Measurements from ENCODE around the gene ACTRT2. TPM values are rescaled to one million over a fixed set of nuclear protein-coding genes. Genes with fewer than 3 reads are reported as not detected.

Gene ACTRT2
- total and polyA plus RNA-seq, 3 donors from 2014 or later: 64.2 to 183 (median 143) TPM

GRCh38 chr1:2983706-2984398, 37.4 kb upstream of the ACTRT2 start:
- H3K4me1 ChIP-seq: peaks cover 6% of the 10 kb centered on the region
- H3K27me3 ChIP-seq: no peaks in the 10 kb centered on the region
- H3K36me3 ChIP-seq (ENCODE audit: low read depth, missing control alignments): no peaks in the 10 kb centered on the region
- WGBS, 2 donors: 62 to 73% methylated on average over 8 to 21 of the region's 21 CpGs
- no peak for DNase-seq
- H3K4me3 ChIP-seq: no peak overlapping the region
- H3K27ac ChIP-seq: no peak overlapping the region
- H3K9me3 ChIP-seq: no peaks in the 10 kb centered on the region
- intact Hi-C loops (cut with DNase I; ENCODE audit: low total_unique reads): no loop called here
- TF ChIP-seq POLR2A (IDR thresholded peaks at IDR 0.05): no peak
- TF ChIP-seq, protein P1, sequence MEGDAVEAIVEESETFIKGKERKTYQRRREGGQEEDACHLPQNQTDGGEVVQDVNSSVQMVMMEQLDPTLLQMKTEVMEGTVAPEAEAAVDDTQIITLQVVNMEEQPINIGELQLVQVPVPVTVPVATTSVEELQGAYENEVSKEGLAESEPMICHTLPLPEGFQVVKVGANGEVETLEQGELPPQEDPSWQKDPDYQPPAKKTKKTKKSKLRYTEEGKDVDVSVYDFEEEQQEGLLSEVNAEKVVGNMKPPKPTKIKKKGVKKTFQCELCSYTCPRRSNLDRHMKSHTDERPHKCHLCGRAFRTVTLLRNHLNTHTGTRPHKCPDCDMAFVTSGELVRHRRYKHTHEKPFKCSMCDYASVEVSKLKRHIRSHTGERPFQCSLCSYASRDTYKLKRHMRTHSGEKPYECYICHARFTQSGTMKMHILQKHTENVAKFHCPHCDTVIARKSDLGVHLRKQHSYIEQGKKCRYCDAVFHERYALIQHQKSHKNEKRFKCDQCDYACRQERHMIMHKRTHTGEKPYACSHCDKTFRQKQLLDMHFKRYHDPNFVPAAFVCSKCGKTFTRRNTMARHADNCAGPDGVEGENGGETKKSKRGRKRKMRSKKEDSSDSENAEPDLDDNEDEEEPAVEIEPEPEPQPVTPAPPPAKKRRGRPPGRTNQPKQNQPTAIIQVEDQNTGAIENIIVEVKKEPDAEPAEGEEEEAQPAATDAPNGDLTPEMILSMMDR (IDR thresholded peaks at IDR 0.05): no peak

DNA sequence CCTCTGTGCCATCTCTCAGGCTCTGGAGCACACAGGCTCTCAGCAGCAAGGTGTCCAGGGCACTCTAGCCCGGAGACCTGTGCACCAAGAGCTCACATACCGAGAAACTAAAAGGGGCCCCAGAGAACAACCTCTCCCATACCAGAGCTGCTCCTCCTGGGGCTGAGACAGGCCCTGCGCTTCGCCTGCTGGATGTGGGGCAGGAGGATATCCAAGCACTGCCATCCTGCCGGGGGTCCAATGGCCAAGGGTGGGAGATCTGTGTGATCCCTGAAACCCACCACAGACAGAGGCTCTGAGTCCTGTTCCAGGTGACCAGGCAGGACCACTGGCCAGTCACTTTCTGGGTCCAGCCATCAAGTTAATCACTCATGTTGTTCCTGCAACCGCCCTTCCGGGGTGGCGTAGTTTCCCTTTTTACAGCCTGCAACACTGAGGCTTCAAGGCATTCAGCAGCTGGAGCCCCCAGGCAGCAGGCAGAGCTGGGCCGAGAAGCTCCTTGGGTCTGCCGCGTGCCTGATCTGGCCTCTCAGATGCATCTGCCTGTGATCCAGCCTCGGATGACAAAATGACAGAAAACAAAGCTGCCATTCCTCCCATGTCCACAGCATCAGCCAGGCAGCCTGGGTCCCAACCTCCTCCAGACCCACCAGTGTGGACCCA, 36.7 kb upstream of the ACTRT2 start:
- intact Hi-C loops (cut with DNase I; ENCODE audit: low total_unique reads): no loop called here
- H3K4me3 ChIP-seq: no peak overlapping the region
- H3K36me3 ChIP-seq (ENCODE audit: low read depth, missing control alignments): no peaks in the 10 kb centered on the region
- H3K4me1 ChIP-seq: peaks cover 6% of the 10 kb centered on the region
- H3K27ac ChIP-seq: no peak overlapping the region
- WGBS, 2 donors: 91 to 93% methylated on average over 8 to 12 of the region's 12 CpGs
- no peaks in the 10 kb centered on the region for H3K9me3 ChIP-seq
- no peaks in the 10 kb centered on the region for H3K27me3 ChIP-seq
- DNase-seq: no peak
- TF ChIP-seq, protein P1 (IDR thresholded peaks at IDR 0.05): no peak
- TF ChIP-seq POLR2A (IDR thresholded peaks at IDR 0.05): no peak

DNA sequence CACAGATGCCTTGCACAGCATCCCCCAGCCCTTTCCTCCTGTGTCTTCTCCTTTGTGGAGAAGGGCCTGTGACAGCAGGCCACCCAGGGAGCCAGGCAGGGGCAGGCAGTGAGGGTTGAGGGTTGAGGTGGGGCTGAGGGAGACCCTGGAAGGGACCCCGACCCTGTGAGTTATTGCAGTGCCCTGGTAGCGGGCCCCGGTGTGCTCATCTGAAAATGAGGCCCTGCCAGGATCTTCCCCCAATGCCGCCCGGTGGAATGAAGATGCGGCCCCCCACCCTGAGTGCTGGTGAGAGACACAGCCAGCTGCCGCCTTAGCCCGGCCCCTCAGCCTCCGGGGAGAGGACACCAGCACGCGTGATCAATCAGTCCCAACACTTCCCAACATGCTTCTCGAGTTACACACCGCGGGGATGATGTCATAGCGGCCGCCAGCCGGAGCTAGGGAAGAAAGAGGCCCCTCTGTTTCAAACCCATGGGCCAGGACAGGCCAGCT, 36.2 kb upstream of the ACTRT2 start:
- Histone ChIP-seq H3K4me1 (peaks cover 6% of the 10 kb centered on the region), H3K27ac (no peak overlapping the region), H3K36me3 (ENCODE audit: low read depth, missing control alignments) (no peaks in the 10 kb centered on the region), H3K27me3 (no peaks in the 10 kb centered on the region), H3K4me3 (no peak overlapping the region), H3K9me3 (no peaks in the 10 kb centered on the region)
- DNase-seq: no peak
- 59 to 71% methylated on average over 6 to 17 of the region's 17 CpGs for WGBS, 2 donors
- intact Hi-C loops (cut with DNase I; ENCODE audit: low total_unique reads): no loop called here
- no peak for TF ChIP-seq POLR2A (IDR thresholded peaks at IDR 0.05)
- TF ChIP-seq, protein P1 (IDR thresholded peaks at IDR 0.05): no peak

DNA sequence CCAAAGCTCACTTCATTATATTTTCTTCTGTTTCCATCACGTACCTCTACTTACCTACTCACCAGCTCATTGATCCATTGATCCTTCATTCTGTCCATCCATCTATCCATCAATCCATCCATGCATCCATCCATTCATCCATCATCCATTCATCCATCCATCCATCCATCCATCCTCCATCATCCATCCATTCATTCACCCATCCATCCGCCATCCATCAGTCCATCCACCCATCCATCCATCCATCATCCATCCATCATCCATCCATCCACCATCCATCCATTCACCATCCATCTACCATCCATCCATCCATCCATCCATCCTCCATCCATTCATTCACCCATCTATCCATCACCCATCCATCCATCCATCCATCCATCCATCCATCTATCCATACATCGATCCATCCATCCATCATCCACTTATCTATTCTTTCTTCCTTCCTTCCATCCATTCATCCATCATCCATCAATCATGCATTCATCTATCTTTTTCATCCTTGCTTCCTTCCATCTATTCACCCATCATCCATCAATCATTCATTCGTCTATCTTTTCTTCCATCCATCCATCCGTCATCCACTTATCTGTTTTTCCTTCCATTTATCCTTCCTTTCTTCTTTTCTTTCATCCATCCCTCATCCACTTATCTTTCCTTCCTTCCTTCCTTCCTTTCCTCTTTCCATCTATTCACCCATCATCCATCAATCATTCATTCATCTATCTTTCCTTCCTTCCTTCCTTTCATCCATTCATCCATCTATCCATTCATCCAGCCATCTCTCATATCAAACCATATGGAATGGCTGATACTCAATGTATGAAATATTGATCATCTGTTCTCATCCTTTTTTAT, 35.3 kb upstream of the ACTRT2 start:
- H3K36me3 ChIP-seq (ENCODE audit: low read depth, missing control alignments): no peaks in the 10 kb centered on the region
- 94% methylated on average over 5 of the region's 5 CpGs for WGBS, 2 donors
- DNase-seq: no peak
- H3K27ac ChIP-seq: no peak overlapping the region
- no peaks in the 10 kb centered on the region for H3K27me3 ChIP-seq
- intact Hi-C loops (cut with DNase I; ENCODE audit: low total_unique reads): no loop called here
- no peaks in the 10 kb centered on the region for H3K9me3 ChIP-seq
- TF ChIP-seq, protein P1 (IDR thresholded peaks at IDR 0.05): no peak
- TF ChIP-seq POLR2A (IDR thresholded peaks at IDR 0.05): no peak
- peaks cover 6% of the 10 kb centered on the region for H3K4me1 ChIP-seq
- H3K4me3 ChIP-seq: no peak overlapping the region
